Testis (tissue), 2 donors: ENCODE results near the gene RNF39.

Experiments used
- CTCF ChIP-seq, 3 experiments: fragments of 450-650 bp in 2 of 3; fragments of 200-600 bp in 1 of 3; sonication (generic) in 1 of 3; IDR thresholded peaks; one replicate each; pipeline ENCODE4 v1.5.1; 2016 to 2019; ENCODE audit warnings: antibody characterized with exemption in 3 of 3, mild to moderate bottlenecking in 2 of 3, moderate library complexity in 1 of 3
- POLR2A ChIP-seq: fragments of 450-650 bp; IDR thresholded peaks from one replicate; pipeline ENCODE4 v1.6.1; 2017; ENCODE audit warnings: antibody characterized with exemption, mild to moderate bottlenecking, moderate library complexity

- no peak for TF ChIP-seq POLR2A
- no peak for TF ChIP-seq CTCF (IDR thresholded peaks at IDR 0.05)
These were observed at the start of gene RNF39 for GRCh38 chr6:30075094-30075789.
